ENCODE results near the gene PRRG4.

The PRRG4 gene

GRCh38 chr11:32830796-32831195, 1.1 kb downstream of the PRRG4 start:
- H3K4me1 ChIP-seq (ENCODE audit: insufficient read depth, low read length, poor library complexity, severe bottlenecking) = peaks cover 4% of the 10 kb centered on the region
- no peak for TF ChIP-seq CTCF (conservative IDR thresholded peaks at IDR 0.05; ENCODE audit: low read length)
- no peak for TF ChIP-seq EZH2phosphoT487 (IDR thresholded peaks at IDR 0.05; ENCODE audit: borderline replicate concordance)
- no peak overlapping the region for H3K4me2 ChIP-seq (ENCODE audit: low read depth, low read length, poor library complexity, severe bottlenecking)
- H3K9me3 ChIP-seq (ENCODE audit: insufficient read depth, low read depth, low read length) = no peaks in the 10 kb centered on the region
- no peak overlapping the region for H3K4me3 ChIP-seq (ENCODE audit: low read length, poor library complexity, severe bottlenecking)
- H3F3A ChIP-seq (ENCODE audit: low read depth) = no peaks in the 10 kb centered on the region
- no peak overlapping the region for H2AFZ ChIP-seq (ENCODE audit: low read length)
- H3K27me3 ChIP-seq (ENCODE audit: insufficient read depth, low read length, poor library complexity, severe bottlenecking) = no peaks in the 10 kb centered on the region
- H3K9me2 ChIP-seq (replicated peaks; ENCODE audit: low read depth, low read length) = no peaks in the 10 kb centered on the region
- no peaks in the 10 kb centered on the region for H3K79me2 ChIP-seq (ENCODE audit: insufficient read depth, low read length)
- no peak overlapping the region for H3K9ac ChIP-seq (ENCODE audit: low read depth, low read length, poor library complexity, severe bottlenecking)
- H4K20me1 ChIP-seq (ENCODE audit: insufficient read depth, low read length, poor library complexity, severe bottlenecking) = no peaks in the 10 kb centered on the region
- H3K36me3 ChIP-seq (ENCODE audit: insufficient read depth, low read length) = no peaks in the 10 kb centered on the region

GRCh38 chr11:32831221-32831620, 1.5 kb downstream of the PRRG4 start:
- Histone ChIP-seq H3K27me3 (ENCODE audit: insufficient read depth, low read length, poor library complexity, severe bottlenecking) (no peaks in the 10 kb centered on the region), H3K4me3 (ENCODE audit: low read length, poor library complexity, severe bottlenecking) (no peak overlapping the region), H2AFZ (ENCODE audit: low read length) (no peak overlapping the region), H3K4me1 (ENCODE audit: insufficient read depth, low read length, poor library complexity, severe bottlenecking) (peaks cover 4% of the 10 kb centered on the region), H3K9ac (ENCODE audit: low read depth, low read length, poor library complexity, severe bottlenecking) (no peak overlapping the region), H3K4me2 (ENCODE audit: low read depth, low read length, poor library complexity, severe bottlenecking) (no peak overlapping the region), H4K20me1 (ENCODE audit: insufficient read depth, low read length, poor library complexity, severe bottlenecking) (no peaks in the 10 kb centered on the region), H3K36me3 (ENCODE audit: insufficient read depth, low read length) (no peaks in the 10 kb centered on the region), H3K9me3 (ENCODE audit: insufficient read depth, low read depth, low read length) (no peaks in the 10 kb centered on the region), H3K9me2 (replicated peaks; ENCODE audit: low read depth, low read length) (no peaks in the 10 kb centered on the region), H3F3A (ENCODE audit: low read depth) (no peaks in the 10 kb centered on the region), H3K79me2 (ENCODE audit: insufficient read depth, low read length) (no peaks in the 10 kb centered on the region)
- TF ChIP-seq EZH2phosphoT487 (IDR thresholded peaks at IDR 0.05; ENCODE audit: borderline replicate concordance) = no peak
- no peak for TF ChIP-seq CTCF (conservative IDR thresholded peaks at IDR 0.05; ENCODE audit: low read length)

- Histone ChIP-seq H3K4me2 (ENCODE audit: low read depth, low read length, poor library complexity, severe bottlenecking) (no peak overlapping the region), H3K9me2 (replicated peaks; ENCODE audit: low read depth, low read length) (no peaks in the 10 kb centered on the region), H3K9ac (ENCODE audit: low read depth, low read length, poor library complexity, severe bottlenecking) (no peak overlapping the region), H3K27me3 (ENCODE audit: insufficient read depth, low read length, poor library complexity, severe bottlenecking) (no peaks in the 10 kb centered on the region), H3K36me3 (ENCODE audit: insufficient read depth, low read length) (no peaks in the 10 kb centered on the region), H3F3A (ENCODE audit: low read depth) (no peaks in the 10 kb centered on the region), H3K4me3 (ENCODE audit: low read length, poor library complexity, severe bottlenecking) (no peak overlapping the region), H4K20me1 (ENCODE audit: insufficient read depth, low read length, poor library complexity, severe bottlenecking) (no peaks in the 10 kb centered on the region), H3K79me2 (ENCODE audit: insufficient read depth, low read length) (no peaks in the 10 kb centered on the region), H2AFZ (ENCODE audit: low read length) (no peak overlapping the region), H3K4me1 (ENCODE audit: insufficient read depth, low read length, poor library complexity, severe bottlenecking) (peaks cover 4% of the 10 kb centered on the region), H3K9me3 (ENCODE audit: insufficient read depth, low read depth, low read length) (no peaks in the 10 kb centered on the region)
- TF ChIP-seq CTCF (conservative IDR thresholded peaks at IDR 0.05; ENCODE audit: low read length) (no peak), EZH2phosphoT487 (IDR thresholded peaks at IDR 0.05; ENCODE audit: borderline replicate concordance) (no peak)
Observed at GRCh38 chr11:32833921-32834320, 4.2 kb downstream of the PRRG4 start.
